Stimulated activated CD4-positive, alpha-beta T cell treated with anti-CD3 and anti-CD28 coated beads, Interleukin-1b, Interleukin-23, amount 100 ng/mL, for 4 hours (primary cell): Measurements from ENCODE around the gene NMRK2.

ENCODE experiments used
- DNase-seq, 2 donors: peaks; one replicate each; pipeline ENCODE4 v3.0.0-alpha.2; 2020; ENCODE audit warnings: low read depth in 2 of 2

Gene NMRK2

GRCh38 chr19:3981736-3982681, 49.1 kb downstream of the NMRK2 start:
- DNase-seq: no peak

GRCh38 chr19:3982701-3983541, 50.1 kb downstream of the NMRK2 start:
- no peak for DNase-seq

GRCh38 chr19:3983542-3983914, 50.7 kb downstream of the NMRK2 start:
- DNase-seq: no peak

GRCh38 chr19:3983936-3984583, 51.2 kb downstream of the NMRK2 start:
- no peak for DNase-seq

- DNase-seq: no peak
Measured at GRCh38 chr19:3984584-3984907, 51.7 kb downstream of the NMRK2 start.

GRCh38 chr19:3984908-3985642, 52.2 kb downstream of the NMRK2 start, which contains the start of gene EEF2:
Gene EEF2, minus strand, starts transcription at chr19:3985463. Its CDS starts 83 bp downstream, at chr19:3985380.
- DNase-seq: peak; percentile 89 to 94

GRCh38 chr19:3985643-3986259, 52.9 kb downstream of the NMRK2 start:
- DNase-seq: no peak

DNA sequence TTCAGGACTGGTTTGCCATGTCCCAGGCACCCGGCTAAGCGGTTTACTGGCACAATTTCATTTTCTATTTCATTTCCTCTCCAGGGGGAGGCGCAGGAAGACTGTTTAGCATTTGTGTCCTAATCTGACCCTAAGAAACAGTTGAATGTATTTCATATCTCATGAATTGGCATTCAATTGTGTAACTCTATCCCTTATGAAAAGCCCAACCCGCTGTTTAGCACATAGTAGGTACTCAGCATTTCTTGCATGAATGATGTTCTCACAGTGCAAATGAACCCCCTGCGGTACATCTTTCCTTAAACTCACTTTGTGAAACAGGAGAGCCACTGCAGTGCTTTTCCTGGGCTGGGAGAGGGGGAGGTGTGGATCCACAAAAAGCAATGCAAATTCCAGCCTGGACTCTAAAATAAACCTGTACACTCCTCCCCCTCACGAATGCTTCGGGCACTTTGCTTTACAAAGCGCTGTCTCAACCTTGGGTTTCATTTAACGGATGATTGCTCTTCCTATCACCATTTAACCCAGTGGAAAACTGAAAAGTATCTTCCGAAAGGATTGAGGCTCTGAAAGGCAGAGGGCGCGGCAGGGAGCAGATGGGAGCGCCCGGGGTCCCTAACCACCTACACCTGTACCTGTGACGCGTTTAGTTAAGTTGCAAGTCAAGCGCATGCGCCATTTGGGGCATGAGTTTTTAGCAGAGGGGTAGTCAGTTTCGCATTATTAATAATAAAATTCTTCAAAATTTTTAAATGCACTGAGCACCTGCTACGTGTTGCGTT, 53.6 kb downstream of the NMRK2 start:
- peak in 1 of 2 donors; percentile 51 for DNase-seq

GRCh38 chr19:3987619-3988371, 54.9 kb downstream of the NMRK2 start:
- peak; percentile 83 to 84 for DNase-seq

GRCh38 chr19:3990815-3991117, 57.9 kb downstream of the NMRK2 start:
- DNase-seq: no peak
